Glutamatergic neuron (in vitro differentiated cells): Measurements from ENCODE around the gene TCERG1L. TPM values are rescaled to one million over a fixed set of nuclear protein-coding genes. Genes with fewer than 3 reads are reported as not detected.

Experiments used
- DNase-seq: peaks from one replicate; pipeline ENCODE4 v3.0.0; 2022
- H3K27ac Mint-ChIP-seq: one replicate; pipeline ENCODE4 v1.8.0; 2020; ENCODE audit warnings: mild to moderate bottlenecking, mixed read lengths, inconsistent platforms; ENCODE audit not compliant: unreplicated experiment
- H3K27me3 Mint-ChIP-seq: one replicate; pipeline ENCODE4 v1.8.0; 2020; ENCODE audit warnings: mild to moderate bottlenecking, moderate library complexity, mixed read lengths, inconsistent platforms; ENCODE audit not compliant: unreplicated experiment
- H3K36me3 Mint-ChIP-seq: one replicate; pipeline ENCODE4 v1.8.0; 2020; ENCODE audit warnings: mild to moderate bottlenecking, mixed read lengths, inconsistent platforms; ENCODE audit not compliant: unreplicated experiment
- H3K4me1 Mint-ChIP-seq: one replicate; pipeline ENCODE4 v1.8.0; 2020; ENCODE audit warnings: mild to moderate bottlenecking, low read depth, mixed read lengths, inconsistent platforms; ENCODE audit not compliant: unreplicated experiment
- H3K4me3 Mint-ChIP-seq: one replicate; pipeline ENCODE4 v1.8.0; 2020; ENCODE audit warnings: mild to moderate bottlenecking, mixed read lengths, inconsistent platforms; ENCODE audit not compliant: unreplicated experiment
- H3K9me3 Mint-ChIP-seq: one replicate; pipeline ENCODE4 v1.8.0; 2020; ENCODE audit warnings: mild to moderate bottlenecking, moderate library complexity, mixed read lengths, inconsistent platforms; ENCODE audit not compliant: unreplicated experiment
- CTCF ChIP-seq: fragments of 200-600 bp; sonication (generic); IDR thresholded peaks from one replicate; pipeline ENCODE4 v1.5.0; 2021; ENCODE audit not compliant: partially characterized antibody, unreplicated experiment
- total RNA-seq: library from RNA; stranded (reverse); fragmentation: NEBNext Ultra II Directional; extraction: Animal tissue kit (Norgen Biotek cat#: 25700); gene quantifications from one replicate; pipeline ENCODE4 v1.2.1, GENCODE V29; 2021; ENCODE audit not compliant: unreplicated experiment

Gene TCERG1L
- total RNA-seq, 1 donor from 2014 or later, result 2.2 TPM

- no peak overlapping the region for H3K4me3 Mint-ChIP-seq
- no peaks in the 10 kb centered on the region for H3K27me3 Mint-ChIP-seq
- TF ChIP-seq CTCF, result no peak
- no peak overlapping the region for H3K27ac Mint-ChIP-seq
- no peaks in the 10 kb centered on the region for H3K36me3 Mint-ChIP-seq
- no peak for DNase-seq
- peaks cover 3% of the 10 kb centered on the region for H3K4me1 Mint-ChIP-seq
- H3K9me3 Mint-ChIP-seq, result peaks cover 16% of the 10 kb centered on the region
These were observed 88.5 kb downstream of the TCERG1L start for GRCh38 chr10:131222986-131223385.

GRCh38 chr10:131221632-131222277 lies 89.8 kb downstream of the TCERG1L start:
- peaks cover 3% of the 10 kb centered on the region for H3K4me1 Mint-ChIP-seq
- H3K36me3 Mint-ChIP-seq, result no peaks in the 10 kb centered on the region
- no peaks in the 10 kb centered on the region for H3K27me3 Mint-ChIP-seq
- TF ChIP-seq CTCF, result no peak
- no peak for DNase-seq
- no peak overlapping the region for H3K4me3 Mint-ChIP-seq
- peaks cover 16% of the 10 kb centered on the region for H3K9me3 Mint-ChIP-seq
- no peak overlapping the region for H3K27ac Mint-ChIP-seq

- Mint-ChIP-seq H3K9me3 (peaks cover 19% of the 10 kb centered on the region), H3K27ac (no peak overlapping the region), H3K4me3 (no peak overlapping the region), H3K27me3 (no peaks in the 10 kb centered on the region), H3K4me1 (peaks cover 3% of the 10 kb centered on the region), H3K36me3 (no peaks in the 10 kb centered on the region)
- no peak for DNase-seq
- TF ChIP-seq CTCF, result no peak
These were observed 90.8 kb downstream of the TCERG1L start for GRCh38 chr10:131220601-131221171.

- no peak for TF ChIP-seq CTCF
- Mint-ChIP-seq H3K9me3 (peaks cover 13% of the 10 kb centered on the region), H3K27ac (no peak overlapping the region), H3K4me1 (peaks cover 3% of the 10 kb centered on the region), H3K36me3 (no peaks in the 10 kb centered on the region), H3K27me3 (no peaks in the 10 kb centered on the region), H3K4me3 (no peak overlapping the region)
- no peak for DNase-seq
These were observed 91.5 kb downstream of the TCERG1L start for GRCh38 chr10:131219955-131220489.

GRCh38 chr10:131219584-131219886 lies 92.0 kb downstream of the TCERG1L start:
- Mint-ChIP-seq H3K9me3 (peaks cover 8% of the 10 kb centered on the region), H3K36me3 (no peaks in the 10 kb centered on the region), H3K4me3 (no peak overlapping the region), H3K27me3 (no peaks in the 10 kb centered on the region), H3K27ac (no peak overlapping the region), H3K4me1 (no peaks in the 10 kb centered on the region)
- TF ChIP-seq CTCF, result no peak
- DNase-seq, result no peak
